Activated CD4-positive, alpha-beta T cell treated with anti-CD3 and anti-CD28 coated beads, Interleukin-2, amount 10 ng/mL, durations not matched to agents 24 days and 14 days (primary cell): ENCODE measurements around the gene RBFOX2. TPM values are rescaled to one million over a fixed set of nuclear protein-coding genes. Genes with fewer than 3 reads are reported as not detected.
"Not testable (repeated sequence)": the region's sequence is repeated elsewhere in the genome, so short reads cannot be mapped to it uniquely, and the experiment has no call there.

Experiments used
- DNase-seq: peaks from one replicate; pipeline ENCODE4 v3.0.0; 2022
- H3K27ac Mint-ChIP-seq: one replicate; pipeline ENCODE4 v1.8.0; 2022; ENCODE audit warnings: mild to moderate bottlenecking, mixed read lengths
- H3K27me3 Mint-ChIP-seq: one replicate; pipeline ENCODE4 v1.8.0; 2022; ENCODE audit warnings: mixed read lengths
- H3K36me3 Mint-ChIP-seq: one replicate; pipeline ENCODE4 v1.8.0; 2022; ENCODE audit warnings: low read depth, mild to moderate bottlenecking, mixed read lengths
- H3K4me1 Mint-ChIP-seq: one replicate; pipeline ENCODE4 v1.8.0; 2021; ENCODE audit warnings: mixed read lengths
- H3K4me3 Mint-ChIP-seq: one replicate; pipeline ENCODE4 v1.8.0; 2022; ENCODE audit warnings: mild to moderate bottlenecking, moderate library complexity, mixed read lengths
- H3K9me3 Mint-ChIP-seq: one replicate; pipeline ENCODE4 v1.8.0; 2021; ENCODE audit warnings: mixed read lengths
- intact Hi-C: fragments of 100-400 bp; cut with micrococcal nuclease; formaldehyde crosslinking; loops from one replicate; pipeline ENCODE4 v1.15.1; 2023
- total RNA-seq: library from RNA; stranded (reverse); gene quantifications from 2 replicates; pipeline ENCODE4 v1.2.3, GENCODE V29; 2022

Gene RBFOX2
- total RNA-seq, 1 donor from 2014 or later, result 3.9 TPM

- intact Hi-C loops, result no loop called here
- Mint-ChIP-seq H3K36me3 (no peaks in the 10 kb centered on the region), H3K27me3 (peaks cover 5% of the 10 kb centered on the region), H3K9me3 (no peaks in the 10 kb centered on the region), H3K4me3 (no peak overlapping the region), H3K4me1 (no peaks in the 10 kb centered on the region), H3K27ac (no peak overlapping the region)
- DNase-seq, result no peak
These were observed 231.2 kb downstream of the RBFOX2 start for GRCh38 chr22:35797411-35797810.

GRCh38 chr22:35795476-35795875, 233.1 kb downstream of the RBFOX2 start:
- Mint-ChIP-seq H3K9me3 (no peaks in the 10 kb centered on the region), H3K27me3 (peaks cover 5% of the 10 kb centered on the region), H3K27ac (no peak overlapping the region), H3K4me1 (no peaks in the 10 kb centered on the region), H3K4me3 (no peak overlapping the region), H3K36me3 (no peaks in the 10 kb centered on the region)
- intact Hi-C loops, result no loop called here
- no peak for DNase-seq

DNA sequence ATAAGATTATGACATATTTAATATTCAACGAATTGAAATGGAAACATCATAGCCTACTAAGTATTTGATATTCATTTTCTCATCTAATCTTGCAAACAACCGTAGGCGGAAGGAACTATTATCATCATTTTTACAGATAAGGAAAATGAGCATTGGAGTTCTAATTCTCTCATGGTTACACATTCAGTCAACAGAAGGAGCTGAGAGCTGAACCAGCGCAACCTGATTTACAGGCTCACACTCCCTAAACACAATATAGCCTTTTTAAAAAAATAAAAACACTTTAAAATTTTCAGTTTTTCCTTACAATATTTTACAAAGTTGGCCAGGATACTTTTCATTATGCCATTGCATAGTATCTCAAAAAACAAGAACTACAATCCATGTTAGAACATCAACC, 236.1 kb downstream of the RBFOX2 start:
- H3K27ac Mint-ChIP-seq, result no peak overlapping the region
- DNase-seq, result no peak
- intact Hi-C loops, result no loop called here
- no peaks in the 10 kb centered on the region for H3K9me3 Mint-ChIP-seq
- no peak overlapping the region for H3K4me3 Mint-ChIP-seq
- peaks cover 9% of the 10 kb centered on the region for H3K27me3 Mint-ChIP-seq
- H3K4me1 Mint-ChIP-seq, result peaks cover 2% of the 10 kb centered on the region
- no peaks in the 10 kb centered on the region for H3K36me3 Mint-ChIP-seq

- H3K9me3 Mint-ChIP-seq, H3K36me3 Mint-ChIP-seq, H3K4me3 Mint-ChIP-seq, DNase-seq, H3K27me3 Mint-ChIP-seq, intact Hi-C loops, H3K27ac Mint-ChIP-seq, H3K4me1 Mint-ChIP-seq: not testable (repeated sequence)
These were observed 236.8 kb downstream of the RBFOX2 start for GRCh38 chr22:35791788-35792187.

DNA sequence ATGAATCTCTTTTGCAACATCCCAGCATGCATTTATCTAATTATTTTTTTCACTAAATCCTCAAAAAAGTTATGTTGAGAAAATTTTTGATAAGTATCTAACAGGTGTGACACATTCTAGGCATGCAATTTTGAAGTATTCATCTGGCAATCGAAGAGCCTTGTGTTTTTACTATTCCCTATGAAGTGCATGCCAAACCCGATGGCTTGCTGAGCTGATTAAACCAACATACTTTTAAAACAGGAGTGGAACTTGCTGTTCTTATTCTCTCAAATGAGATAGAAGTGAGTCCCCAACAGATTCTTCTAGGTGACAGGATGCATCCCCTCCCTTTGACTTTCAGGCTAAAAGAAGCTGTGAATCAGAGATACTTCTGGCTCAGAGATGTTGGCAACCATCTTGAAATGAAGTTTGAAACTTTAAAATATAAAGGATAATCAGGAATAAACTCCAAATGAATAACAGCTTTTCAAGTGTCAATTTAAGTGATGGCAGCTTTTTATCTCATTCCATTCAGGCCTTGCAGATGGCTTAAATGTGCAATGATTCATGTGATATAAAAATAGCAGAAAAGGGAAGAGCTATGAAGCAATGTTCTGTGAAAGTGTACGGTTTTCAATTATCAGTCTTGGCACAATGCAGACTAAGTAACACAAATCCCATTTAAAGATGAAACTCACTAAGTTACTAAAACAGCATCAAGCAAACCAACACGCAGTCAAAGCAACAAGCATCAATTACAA, 243.3 kb downstream of the RBFOX2 start:
- H3K27me3 Mint-ChIP-seq, result peaks cover 4% of the 10 kb centered on the region
- intact Hi-C loops, result no loop called here
- no peak overlapping the region for H3K4me3 Mint-ChIP-seq
- H3K27ac Mint-ChIP-seq, result no peak overlapping the region
- no peaks in the 10 kb centered on the region for H3K36me3 Mint-ChIP-seq
- peaks cover 2% of the 10 kb centered on the region for H3K4me1 Mint-ChIP-seq
- H3K9me3 Mint-ChIP-seq, result no peaks in the 10 kb centered on the region
- DNase-seq, result no peak

DNA sequence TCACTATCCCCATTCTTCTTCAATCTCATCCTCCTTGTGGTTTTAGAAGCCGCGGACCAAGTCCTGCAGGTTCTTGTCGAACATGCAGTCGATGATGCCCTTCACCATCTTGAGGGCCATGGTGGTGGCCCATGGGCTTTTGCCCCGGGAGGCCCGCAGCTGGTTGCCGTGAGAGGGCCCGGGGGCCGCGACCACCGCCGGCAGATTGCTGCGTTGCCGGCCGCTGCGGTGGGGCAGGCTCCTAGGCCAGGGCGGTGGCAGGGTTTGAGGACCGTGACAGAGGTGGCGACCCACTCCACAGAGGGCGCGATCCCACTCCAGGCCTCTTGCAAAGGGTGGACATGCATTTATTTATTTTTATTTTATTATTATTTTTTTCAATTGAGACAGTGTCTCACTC, 244.0 kb downstream of the RBFOX2 start:
- H3K4me1 Mint-ChIP-seq, result peaks cover under 1% of the 10 kb centered on the region
- no peak overlapping the region for H3K4me3 Mint-ChIP-seq
- intact Hi-C loops, result no loop called here
- DNase-seq, result no peak
- H3K9me3 Mint-ChIP-seq, result no peaks in the 10 kb centered on the region
- H3K36me3 Mint-ChIP-seq, result no peaks in the 10 kb centered on the region
- peaks cover 6% of the 10 kb centered on the region for H3K27me3 Mint-ChIP-seq
- no peak overlapping the region for H3K27ac Mint-ChIP-seq

GRCh38 chr22:35783943-35784614, 244.5 kb downstream of the RBFOX2 start:
- Mint-ChIP-seq H3K36me3 (no peaks in the 10 kb centered on the region), H3K9me3 (no peaks in the 10 kb centered on the region), H3K4me1 (no peaks in the 10 kb centered on the region), H3K27ac (no peak overlapping the region), H3K27me3 (peaks cover 8% of the 10 kb centered on the region), H3K4me3 (no peak overlapping the region)
- intact Hi-C loops, result no loop called here
- DNase-seq, result no peak

GRCh38 chr22:35782504-35782903, 246.1 kb downstream of the RBFOX2 start:
- DNase-seq, result no peak
- Mint-ChIP-seq H3K36me3 (no peaks in the 10 kb centered on the region), H3K9me3 (no peaks in the 10 kb centered on the region), H3K4me1 (no peaks in the 10 kb centered on the region), H3K4me3 (no peak overlapping the region), H3K27ac (no peak overlapping the region), H3K27me3 (peaks cover 11% of the 10 kb centered on the region)
- intact Hi-C loops, result no loop called here

DNA sequence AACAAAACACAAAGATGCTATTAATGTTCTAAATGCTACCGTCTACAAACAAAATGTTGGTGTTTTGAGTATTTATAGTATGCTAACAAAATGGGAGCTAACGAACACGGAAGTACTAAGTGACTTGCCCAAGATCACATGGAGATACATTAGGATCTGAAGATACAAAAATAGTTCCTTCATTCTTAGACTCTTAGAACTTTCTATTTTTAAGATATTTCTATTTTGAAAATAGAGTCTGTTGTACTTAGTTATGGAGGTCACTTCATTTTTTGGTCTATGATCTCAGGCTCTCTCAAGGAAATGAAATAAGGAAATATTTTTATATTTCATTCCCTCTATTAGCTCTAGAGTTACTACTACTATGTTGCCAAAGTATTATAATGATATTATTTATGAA, 246.7 kb downstream of the RBFOX2 start:
- Mint-ChIP-seq H3K4me3 (no peak overlapping the region), H3K36me3 (no peaks in the 10 kb centered on the region), H3K9me3 (no peaks in the 10 kb centered on the region), H3K4me1 (no peaks in the 10 kb centered on the region), H3K27ac (no peak overlapping the region), H3K27me3 (peaks cover 11% of the 10 kb centered on the region)
- no peak for DNase-seq
- intact Hi-C loops, result no loop called here

DNA sequence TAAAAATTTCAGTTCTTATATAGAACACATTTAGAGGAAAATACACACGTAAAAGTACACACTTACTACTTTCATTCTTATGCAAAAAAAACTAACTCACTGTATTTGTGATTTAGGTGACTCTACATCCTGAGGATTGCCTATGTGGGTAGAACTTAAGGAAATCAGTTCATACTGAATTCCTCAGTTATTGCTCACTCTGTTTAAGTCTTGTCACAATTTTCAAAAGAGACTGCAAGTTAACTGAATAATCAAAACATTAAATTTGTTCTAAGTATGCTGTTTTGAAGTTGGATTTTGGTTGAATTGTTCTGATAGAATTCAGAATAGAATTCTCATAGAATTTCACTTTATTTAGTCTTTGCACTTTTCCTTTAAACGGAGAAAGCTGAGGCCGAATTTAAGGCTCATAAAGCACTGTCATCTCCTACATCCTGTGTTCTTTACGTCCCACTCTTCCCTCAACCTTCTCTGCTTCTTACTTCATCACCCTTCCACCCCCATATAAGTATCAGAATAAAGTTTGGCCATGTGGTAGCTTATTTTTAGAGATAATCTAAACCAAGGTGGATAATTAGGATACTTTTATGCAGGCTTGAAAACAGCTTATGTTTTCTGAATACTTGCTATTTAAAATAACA, 251.2 kb downstream of the RBFOX2 start:
- H3K27ac Mint-ChIP-seq, result no peak overlapping the region
- no peaks in the 10 kb centered on the region for H3K9me3 Mint-ChIP-seq
- no peak for DNase-seq
- H3K36me3 Mint-ChIP-seq, result no peaks in the 10 kb centered on the region
- intact Hi-C loops, result no loop called here
- peaks cover 16% of the 10 kb centered on the region for H3K27me3 Mint-ChIP-seq
- no peak overlapping the region for H3K4me3 Mint-ChIP-seq
- no peaks in the 10 kb centered on the region for H3K4me1 Mint-ChIP-seq

DNA sequence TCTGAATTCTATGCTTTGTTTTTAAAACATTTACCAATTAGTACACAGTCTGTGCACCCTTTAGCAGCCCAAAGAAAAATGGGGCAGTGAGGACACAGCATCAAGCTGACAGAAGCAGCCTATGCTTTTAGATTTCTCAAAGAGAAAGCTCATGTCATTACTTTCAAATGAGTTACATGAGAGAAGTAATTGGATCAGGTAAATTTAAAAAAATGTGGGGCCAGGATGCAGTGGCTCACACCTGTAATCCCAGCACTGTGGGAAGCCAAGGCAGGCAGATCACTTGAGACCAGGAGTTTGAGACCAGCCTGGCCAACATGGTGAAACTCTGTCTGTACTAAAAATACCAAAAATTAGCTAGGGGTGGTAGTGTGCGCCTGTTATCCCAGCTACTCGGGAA, 253.3 kb downstream of the RBFOX2 start:
- Mint-ChIP-seq H3K9me3 (no peaks in the 10 kb centered on the region), H3K4me3 (no peak overlapping the region), H3K27ac (no peak overlapping the region), H3K4me1 (no peaks in the 10 kb centered on the region), H3K27me3 (peaks cover 24% of the 10 kb centered on the region), H3K36me3 (no peaks in the 10 kb centered on the region)
- no peak for DNase-seq
- intact Hi-C loops, result no loop called here

DNA sequence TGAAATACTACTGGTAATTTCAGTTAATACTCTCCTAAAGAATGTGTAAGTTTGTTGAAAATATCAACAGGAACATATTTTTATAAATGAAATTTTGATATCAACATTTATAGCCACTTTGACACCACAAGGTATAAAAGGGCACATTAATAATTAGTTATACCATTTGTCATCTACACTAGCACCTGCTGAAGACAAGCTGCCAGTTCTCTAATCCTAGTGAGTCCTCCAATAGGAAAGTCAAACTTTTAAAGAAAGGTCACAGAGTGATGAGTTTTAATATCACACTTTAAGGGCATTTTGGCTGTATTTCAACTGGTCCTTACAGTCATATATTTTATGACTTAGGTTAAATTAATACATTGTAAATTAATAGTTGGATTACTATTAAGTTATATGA, 258.6 kb downstream of the RBFOX2 start:
- Mint-ChIP-seq H3K27ac (no peak overlapping the region), H3K9me3 (no peaks in the 10 kb centered on the region), H3K4me3 (no peak overlapping the region), H3K36me3 (no peaks in the 10 kb centered on the region), H3K4me1 (no peaks in the 10 kb centered on the region), H3K27me3 (peaks cover 30% of the 10 kb centered on the region)
- intact Hi-C loops, result no loop called here
- DNase-seq, result no peak

GRCh38 chr22:35766654-35767580, 261.7 kb downstream of the RBFOX2 start:
- Mint-ChIP-seq H3K36me3 (no peaks in the 10 kb centered on the region), H3K4me1 (no peaks in the 10 kb centered on the region), H3K27me3 (peaks cover 34% of the 10 kb centered on the region), H3K27ac (no peak overlapping the region), H3K4me3 (no peak overlapping the region), H3K9me3 (no peaks in the 10 kb centered on the region)
- DNase-seq, result no peak
- intact Hi-C loops, result no loop called here
